Measurements from ENCODE around the gene MICAL3.
"Not testable (repeated sequence)": the region's sequence is repeated elsewhere in the genome, so short reads cannot be mapped to it uniquely, and the experiment has no call there.

MICAL3 gene

GRCh38 chr22:18048441-18048898 is 24.1 kb upstream of the MICAL3 start:
- no peak for DNase-seq (ENCODE audit: low read depth, low spot score)
- Histone ChIP-seq H3K4me1 (ENCODE audit: control insufficient read depth, insufficient read depth, low read length) (no peaks in the 10 kb centered on the region), H3K27ac (ENCODE audit: low read length) (no peak overlapping the region), H3K36me3 (ENCODE audit: control insufficient read depth, insufficient read depth, low read length) (no peaks in the 10 kb centered on the region), H3K9me3 (ENCODE audit: control insufficient read depth, insufficient read depth, low read length) (no peaks in the 10 kb centered on the region), H3K4me3 (ENCODE audit: low read length) (no peak overlapping the region), H3K27me3 (ENCODE audit: control insufficient read depth, insufficient read depth, low read length) (no peaks in the 10 kb centered on the region)
- no CpG with 5 or more reads among the region's 29 CpGs for WGBS (ENCODE audit: insufficient coverage, insufficient read length)

DNA sequence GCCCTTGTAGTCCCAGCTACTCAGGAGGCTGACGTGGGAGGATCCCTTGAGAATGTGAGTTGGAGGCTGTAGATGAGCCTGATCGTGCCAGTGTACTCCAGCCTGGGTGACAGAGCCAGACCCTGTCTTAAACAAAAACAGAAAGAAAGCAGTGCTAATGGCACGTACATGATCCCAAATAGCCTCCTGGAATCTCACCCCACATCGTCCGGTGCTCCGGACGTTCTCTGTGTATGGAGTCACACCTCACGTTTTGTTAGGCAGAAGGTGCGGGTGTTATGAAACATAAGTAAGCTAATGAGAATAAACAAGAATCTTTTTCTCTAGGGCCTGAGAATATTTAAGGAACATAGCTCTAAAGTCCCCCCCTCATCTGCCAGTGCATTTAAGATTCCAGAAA is 23.7 kb upstream of the MICAL3 start:
- Histone ChIP-seq H3K27ac (ENCODE audit: low read length) (no peak overlapping the region), H3K27me3 (ENCODE audit: control insufficient read depth, insufficient read depth, low read length) (no peaks in the 10 kb centered on the region), H3K4me1 (ENCODE audit: control insufficient read depth, insufficient read depth, low read length) (no peaks in the 10 kb centered on the region), H3K36me3 (ENCODE audit: control insufficient read depth, insufficient read depth, low read length) (no peaks in the 10 kb centered on the region), H3K4me3 (ENCODE audit: low read length) (no peak overlapping the region), H3K9me3 (ENCODE audit: control insufficient read depth, insufficient read depth, low read length) (no peaks in the 10 kb centered on the region)
- WGBS (ENCODE audit: insufficient coverage, insufficient read length), result no CpG with 5 or more reads among the region's 9 CpGs
- DNase-seq (ENCODE audit: low read depth, low spot score), result no peak

- H3K27me3 ChIP-seq (ENCODE audit: control insufficient read depth, insufficient read depth, low read length), result no peaks in the 10 kb centered on the region
- H3K27ac ChIP-seq (ENCODE audit: low read length), result no peak overlapping the region
- H3K4me1 ChIP-seq (ENCODE audit: control insufficient read depth, insufficient read depth, low read length), result no peaks in the 10 kb centered on the region
- no CpG with 5 or more reads among the region's 4 CpGs for WGBS (ENCODE audit: insufficient coverage, insufficient read length)
- no peaks in the 10 kb centered on the region for H3K9me3 ChIP-seq (ENCODE audit: control insufficient read depth, insufficient read depth, low read length)
- no peaks in the 10 kb centered on the region for H3K36me3 ChIP-seq (ENCODE audit: control insufficient read depth, insufficient read depth, low read length)
- H3K4me3 ChIP-seq (ENCODE audit: low read length), result no peak overlapping the region
- DNase-seq (ENCODE audit: low read depth, low spot score), result no peak
Measured at GRCh38 chr22:18045794-18046193, 21.4 kb upstream of the MICAL3 start.

- WGBS (ENCODE audit: insufficient coverage, insufficient read length), result no CpG with 5 or more reads among the region's 11 CpGs
- DNase-seq (ENCODE audit: low read depth, low spot score), result no peak
- H3K4me3 ChIP-seq (ENCODE audit: low read length), result no peak overlapping the region
- H3K4me1 ChIP-seq (ENCODE audit: control insufficient read depth, insufficient read depth, low read length), result no peaks in the 10 kb centered on the region
- no peaks in the 10 kb centered on the region for H3K27me3 ChIP-seq (ENCODE audit: control insufficient read depth, insufficient read depth, low read length)
- no peaks in the 10 kb centered on the region for H3K36me3 ChIP-seq (ENCODE audit: control insufficient read depth, insufficient read depth, low read length)
- no peak overlapping the region for H3K27ac ChIP-seq (ENCODE audit: low read length)
- no peaks in the 10 kb centered on the region for H3K9me3 ChIP-seq (ENCODE audit: control insufficient read depth, insufficient read depth, low read length)
Measured at GRCh38 chr22:18044548-18045271, 20.3 kb upstream of the MICAL3 start.

DNA sequence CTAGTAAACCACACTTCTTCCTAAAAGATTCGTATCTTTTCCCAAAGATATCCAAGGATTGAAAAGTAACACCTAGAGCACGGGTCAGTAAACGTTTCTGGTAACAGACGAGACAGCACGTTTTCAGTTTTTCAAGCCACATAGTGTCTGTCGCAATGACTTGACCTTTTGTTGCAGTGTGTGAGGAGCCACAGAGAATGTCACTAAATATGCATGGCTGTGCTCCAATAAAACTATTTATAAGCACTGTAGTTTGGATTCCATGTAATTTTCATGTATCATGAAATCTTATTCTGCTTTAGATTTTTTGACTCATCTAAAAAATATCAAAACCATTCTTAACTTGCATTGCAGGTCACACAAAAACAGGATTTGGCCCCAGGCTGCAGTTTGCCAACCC is 18.3 kb upstream of the MICAL3 start:
- no peak overlapping the region for H3K27ac ChIP-seq (ENCODE audit: low read length)
- H3K36me3 ChIP-seq (ENCODE audit: control insufficient read depth, insufficient read depth, low read length), result no peaks in the 10 kb centered on the region
- WGBS (ENCODE audit: insufficient coverage, insufficient read length), result no CpG with 5 or more reads among the region's 6 CpGs
- H3K27me3 ChIP-seq (ENCODE audit: control insufficient read depth, insufficient read depth, low read length), result no peaks in the 10 kb centered on the region
- H3K4me3 ChIP-seq (ENCODE audit: low read length), result no peak overlapping the region
- no peaks in the 10 kb centered on the region for H3K4me1 ChIP-seq (ENCODE audit: control insufficient read depth, insufficient read depth, low read length)
- no peaks in the 10 kb centered on the region for H3K9me3 ChIP-seq (ENCODE audit: control insufficient read depth, insufficient read depth, low read length)
- no peak for DNase-seq (ENCODE audit: low read depth, low spot score)

DNA sequence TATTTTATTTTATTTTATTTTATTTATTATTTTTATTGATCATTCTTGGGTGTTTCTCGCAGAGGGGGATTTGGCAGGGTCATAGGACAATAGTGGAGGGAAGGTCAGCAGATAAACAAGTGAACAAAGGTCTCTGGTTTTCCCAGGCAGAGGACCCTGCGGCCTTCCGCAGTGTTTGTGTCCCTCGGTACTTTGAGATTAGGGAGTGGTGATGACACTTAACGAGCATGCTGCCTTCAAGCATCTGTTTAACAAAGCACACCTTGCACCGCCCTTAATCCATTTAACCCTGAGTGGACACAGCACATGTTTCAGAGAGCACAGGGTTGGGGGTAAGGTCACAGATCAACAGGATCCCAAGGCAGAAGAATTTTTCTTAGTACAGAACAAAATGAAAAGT is 16.5 kb upstream of the MICAL3 start:
- not testable (repeated sequence) for H3K4me1 ChIP-seq (ENCODE audit: control insufficient read depth, insufficient read depth, low read length); H3K36me3 ChIP-seq (ENCODE audit: control insufficient read depth, insufficient read depth, low read length); H3K27ac ChIP-seq (ENCODE audit: low read length); H3K4me3 ChIP-seq (ENCODE audit: low read length); H3K27me3 ChIP-seq (ENCODE audit: control insufficient read depth, insufficient read depth, low read length); H3K9me3 ChIP-seq (ENCODE audit: control insufficient read depth, insufficient read depth, low read length); DNase-seq (ENCODE audit: low read depth, low spot score)
- no CpG with 5 or more reads among the region's 6 CpGs for WGBS (ENCODE audit: insufficient coverage, insufficient read length)

GRCh38 chr22:18035751-18036150 is 11.4 kb upstream of the MICAL3 start:
- WGBS (ENCODE audit: insufficient coverage, insufficient read length), result no CpG with 5 or more reads among the region's 9 CpGs
- no peak for DNase-seq (ENCODE audit: low read depth, low spot score)
- Histone ChIP-seq H3K27ac (ENCODE audit: low read length) (no peak overlapping the region), H3K4me3 (ENCODE audit: low read length) (no peak overlapping the region), H3K27me3 (ENCODE audit: control insufficient read depth, insufficient read depth, low read length) (no peaks in the 10 kb centered on the region), H3K36me3 (ENCODE audit: control insufficient read depth, insufficient read depth, low read length) (no peaks in the 10 kb centered on the region), H3K4me1 (ENCODE audit: control insufficient read depth, insufficient read depth, low read length) (no peaks in the 10 kb centered on the region; the same call in 1 of the 2 replicates), H3K9me3 (ENCODE audit: control insufficient read depth, insufficient read depth, low read length) (no peaks in the 10 kb centered on the region)

DNA sequence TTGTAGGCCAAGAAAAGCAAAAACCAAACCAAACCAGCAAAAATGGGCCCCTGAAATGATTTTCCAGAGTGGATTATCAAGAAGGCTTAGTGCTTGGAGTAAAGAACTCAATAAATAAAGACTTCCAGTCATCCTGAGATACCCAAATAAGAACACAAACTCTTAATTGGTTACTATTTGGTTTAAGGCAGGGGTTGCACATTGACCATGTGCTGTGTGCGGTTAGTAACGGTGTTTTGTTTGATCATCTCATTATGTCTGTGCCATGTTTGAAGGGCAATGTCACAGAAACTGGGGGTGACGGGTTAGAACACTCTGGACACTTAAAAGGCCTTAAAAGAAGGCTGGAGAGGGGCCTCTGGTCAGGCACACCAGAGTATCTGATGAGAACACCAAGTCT is 9.7 kb upstream of the MICAL3 start:
- Histone ChIP-seq H3K36me3 (ENCODE audit: control insufficient read depth, insufficient read depth, low read length) (no peaks in the 10 kb centered on the region), H3K9me3 (ENCODE audit: control insufficient read depth, insufficient read depth, low read length) (no peaks in the 10 kb centered on the region), H3K27me3 (ENCODE audit: control insufficient read depth, insufficient read depth, low read length) (no peaks in the 10 kb centered on the region), H3K27ac (ENCODE audit: low read length) (no peak overlapping the region), H3K4me1 (ENCODE audit: control insufficient read depth, insufficient read depth, low read length) (no peaks in the 10 kb centered on the region; the same call in 1 of the 2 replicates), H3K4me3 (ENCODE audit: low read length) (no peak overlapping the region)
- DNase-seq (ENCODE audit: low read depth, low spot score), result no peak
- no CpG with 5 or more reads among the region's 3 CpGs for WGBS (ENCODE audit: insufficient coverage, insufficient read length)

GRCh38 chr22:18033204-18033998 is 9.0 kb upstream of the MICAL3 start:
- no peaks in the 10 kb centered on the region for H3K36me3 ChIP-seq (ENCODE audit: control insufficient read depth, insufficient read depth, low read length)
- no peak for DNase-seq (ENCODE audit: low read depth, low spot score)
- no peaks in the 10 kb centered on the region; the same call in 1 of the 2 replicates for H3K4me1 ChIP-seq (ENCODE audit: control insufficient read depth, insufficient read depth, low read length)
- H3K4me3 ChIP-seq (ENCODE audit: low read length), result no peak overlapping the region
- H3K9me3 ChIP-seq (ENCODE audit: control insufficient read depth, insufficient read depth, low read length), result no peaks in the 10 kb centered on the region
- H3K27me3 ChIP-seq (ENCODE audit: control insufficient read depth, insufficient read depth, low read length), result no peaks in the 10 kb centered on the region
- no peak overlapping the region for H3K27ac ChIP-seq (ENCODE audit: low read length)
- WGBS (ENCODE audit: insufficient coverage, insufficient read length), result no CpG with 5 or more reads among the region's 6 CpGs

GRCh38 chr22:18032455-18033101 is 8.2 kb upstream of the MICAL3 start:
- Histone ChIP-seq H3K36me3 (ENCODE audit: control insufficient read depth, insufficient read depth, low read length) (no peaks in the 10 kb centered on the region), H3K4me1 (ENCODE audit: control insufficient read depth, insufficient read depth, low read length) (no peaks in the 10 kb centered on the region; the same call in 1 of the 2 replicates), H3K4me3 (ENCODE audit: low read length) (no peak overlapping the region), H3K27ac (ENCODE audit: low read length) (no peak overlapping the region), H3K27me3 (ENCODE audit: control insufficient read depth, insufficient read depth, low read length) (no peaks in the 10 kb centered on the region), H3K9me3 (ENCODE audit: control insufficient read depth, insufficient read depth, low read length) (no peaks in the 10 kb centered on the region)
- no CpG with 5 or more reads among the region's 6 CpGs for WGBS (ENCODE audit: insufficient coverage, insufficient read length)
- DNase-seq (ENCODE audit: low read depth, low spot score), result no peak

All from iPS DF 6.9 (cell line).